A673 (cell line): ENCODE measurements around the gene GPN2. TPM values are rescaled to one million over a fixed set of nuclear protein-coding genes. Genes with fewer than 3 reads are reported as not detected.
A peak's percentile ranks its signal among the peaks of the same experiment; 100 is the strongest.

Experiments used
- BruUV-seq: library from RNA; stranded (reverse); fragments of 400-500 nt; replicated peaks from 2 replicates; lab custom pipeline; 2021; lab: Mats Ljungman, UMichigan
- CTCF ChIA-PET: fragments of 300-600 bp; sonication (Branson Sonifier 250); formaldehyde crosslinking; loops from one replicate; lab custom pipeline; 2022; ENCODE audit warnings: antibody characterized with exemption; lab: Charles Lee
- POLR2A ChIA-PET: fragments of 300-600 bp; sonication (Branson Sonifier 250); formaldehyde crosslinking; loops from one replicate; lab custom pipeline; 2022; ENCODE audit warnings: antibody characterized with exemption; ENCODE audit not compliant: low non-redundant PET; lab: Charles Lee
- DNase-seq: peaks from one replicate; pipeline ENCODE4 v3.0.0-alpha.2; 2015; ENCODE audit warnings: low spot score
- H3K27ac ChIP-seq: fragments of 200-600 bp; sonication (generic); 2 replicates; pipeline ENCODE4 v1.5.1; 2016; ENCODE audit warnings: mixed run types, low read depth, mild to moderate bottlenecking, mixed read lengths, antibody characterized with exemption, low read length; ENCODE audit not compliant: poor library complexity, severe bottlenecking
- H3K27me3 ChIP-seq: fragments of 200-600 bp; sonication (generic); replicated peaks from 2 replicates; pipeline ENCODE4 v1.6.1; 2017; ENCODE audit warnings: mixed run types, low read depth, mild to moderate bottlenecking, mixed read lengths, antibody characterized with exemption, low read length; ENCODE audit not compliant: insufficient read depth, poor library complexity
- H3K36me3 ChIP-seq: fragments of 200-600 bp; sonication (generic); 2 replicates; pipeline ENCODE4 v1.6.1; 2016; ENCODE audit warnings: mixed run types, mild to moderate bottlenecking, mixed read lengths, antibody characterized with exemption, low read length; ENCODE audit not compliant: insufficient read depth, poor library complexity, severe bottlenecking
- H3K4me1 ChIP-seq: fragments of 200-600 bp; sonication (generic); 2 replicates; pipeline ENCODE4 v1.6.1; 2017; ENCODE audit warnings: mixed run types, mild to moderate bottlenecking, mixed read lengths, antibody characterized with exemption, low read length; ENCODE audit not compliant: insufficient read depth, poor library complexity, severe bottlenecking
- H3K4me3 ChIP-seq: fragments of 200-600 bp; sonication (generic); 2 replicates; pipeline ENCODE4 v1.5.1; 2016; ENCODE audit warnings: low read depth, mixed run types, mild to moderate bottlenecking, mixed read lengths, low read length; ENCODE audit not compliant: poor library complexity, severe bottlenecking
- H3K9me3 ChIP-seq: fragments of 200-600 bp; sonication (generic); 2 replicates; pipeline ENCODE4 v1.6.1; 2016; ENCODE audit warnings: mixed run types, low read depth, mild to moderate bottlenecking, mixed read lengths, antibody characterized with exemption, low read length; ENCODE audit not compliant: poor library complexity, severe bottlenecking
- EZH2 ChIP-seq: fragments of 200-600 bp; sonication (generic); IDR thresholded peaks from 2 replicates; pipeline ENCODE4 v1.6.1; 2017; ENCODE audit warnings: borderline replicate concordance, low read depth, mild to moderate bottlenecking, mixed read lengths, antibody characterized with exemption, low read length; ENCODE audit not compliant: poor library complexity, severe bottlenecking
- intact Hi-C: fragments of 100-400 bp; cut with micrococcal nuclease; formaldehyde crosslinking; loops from one replicate; pipeline ENCODE4 v1.10.0; 2022; ENCODE audit not compliant: unreplicated experiment
- total RNA-seq: library from RNA; stranded (reverse); gene quantifications from 2 replicates; pipeline ENCODE4 v1.2.3, GENCODE V29; 2021
- TF ChIP-seq, protein P1 (sequence below): fragments of 300-800, 200-600 bp; sonication (generic); conservative IDR thresholded peaks from 2 replicates; pipeline ENCODE4 v1.5.1; 2017; ENCODE audit warnings: low read depth, mild to moderate bottlenecking, antibody characterized with exemption, low read length, moderate library complexity, mixed read lengths

Gene GPN2
- total RNA-seq, 1 experiment from 2014 or later: 41.4 TPM

DNA sequence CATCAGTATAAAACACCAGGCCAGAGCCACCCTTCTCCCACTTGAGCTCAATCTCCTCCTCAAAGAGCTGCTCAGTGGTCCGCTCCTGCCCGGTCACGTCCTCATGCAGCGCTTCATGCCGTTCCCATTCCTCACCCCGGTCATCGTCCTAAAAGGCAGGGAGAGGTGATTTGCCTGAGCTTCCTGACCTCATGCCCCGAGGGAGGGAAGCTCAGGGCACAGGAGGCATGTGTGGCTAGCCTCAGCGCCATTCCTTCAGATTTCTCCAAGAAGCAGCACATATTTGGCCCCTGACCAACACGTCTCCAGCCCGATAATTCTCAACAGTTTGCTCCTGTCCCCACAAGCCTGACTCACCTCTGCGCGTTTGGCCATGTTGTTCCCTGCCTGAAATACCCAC, 4.2 kb upstream of the GPN2 start:
- peaks cover 6% of the 10 kb centered on the region for H3K4me1 ChIP-seq
- ChIA-PET CTCF (no interaction called here), POLR2A (no interaction called here)
- H3K36me3 ChIP-seq: peaks cover 21% of the 10 kb centered on the region
- no peaks in the 10 kb centered on the region for H3K9me3 ChIP-seq
- no peak overlapping the region for H3K27ac ChIP-seq
- no peak for TF ChIP-seq EZH2
- TF ChIP-seq, protein P1, sequence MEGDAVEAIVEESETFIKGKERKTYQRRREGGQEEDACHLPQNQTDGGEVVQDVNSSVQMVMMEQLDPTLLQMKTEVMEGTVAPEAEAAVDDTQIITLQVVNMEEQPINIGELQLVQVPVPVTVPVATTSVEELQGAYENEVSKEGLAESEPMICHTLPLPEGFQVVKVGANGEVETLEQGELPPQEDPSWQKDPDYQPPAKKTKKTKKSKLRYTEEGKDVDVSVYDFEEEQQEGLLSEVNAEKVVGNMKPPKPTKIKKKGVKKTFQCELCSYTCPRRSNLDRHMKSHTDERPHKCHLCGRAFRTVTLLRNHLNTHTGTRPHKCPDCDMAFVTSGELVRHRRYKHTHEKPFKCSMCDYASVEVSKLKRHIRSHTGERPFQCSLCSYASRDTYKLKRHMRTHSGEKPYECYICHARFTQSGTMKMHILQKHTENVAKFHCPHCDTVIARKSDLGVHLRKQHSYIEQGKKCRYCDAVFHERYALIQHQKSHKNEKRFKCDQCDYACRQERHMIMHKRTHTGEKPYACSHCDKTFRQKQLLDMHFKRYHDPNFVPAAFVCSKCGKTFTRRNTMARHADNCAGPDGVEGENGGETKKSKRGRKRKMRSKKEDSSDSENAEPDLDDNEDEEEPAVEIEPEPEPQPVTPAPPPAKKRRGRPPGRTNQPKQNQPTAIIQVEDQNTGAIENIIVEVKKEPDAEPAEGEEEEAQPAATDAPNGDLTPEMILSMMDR: no peak
- intact Hi-C loops: no loop called here
- H3K4me3 ChIP-seq: no peak overlapping the region
- DNase-seq: no peak
- H3K27me3 ChIP-seq: no peaks in the 10 kb centered on the region
- no TSS peak for BruUV-seq

DNA sequence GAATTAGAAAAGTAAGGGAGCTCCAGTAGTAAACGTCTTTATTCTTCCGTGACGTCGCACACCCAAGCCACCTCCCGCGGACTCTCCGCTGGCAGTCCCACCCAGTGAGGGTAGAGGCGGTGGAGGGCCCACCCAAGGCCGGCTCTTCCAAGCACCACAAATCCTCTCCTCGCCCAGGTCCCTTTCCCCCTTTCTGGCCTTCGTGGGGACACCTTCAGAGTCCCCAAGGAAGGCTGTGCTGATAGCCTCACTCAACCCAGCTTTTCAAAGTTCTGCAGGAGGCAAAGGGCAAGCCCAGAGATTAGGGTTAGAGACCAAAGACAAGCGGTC, 349 bp upstream of the GPN2 start:
- POLR2A ChIA-PET: interaction anchor here (0.6 to 1.4 kb wide), 3 partner anchors 10 to 90 kb away, joined by 8 to 18 read pairs (median 16); partner anchors contain the start of gene GPATCH3
- intact Hi-C loops: no loop called here
- peaks cover 41% of the 10 kb centered on the region for H3K36me3 ChIP-seq
- no peaks in the 10 kb centered on the region for H3K9me3 ChIP-seq
- peak overlapping the region; percentile 84 for H3K27ac ChIP-seq
- H3K4me3 ChIP-seq: peak overlapping the region; percentile 70
- peaks cover 9% of the 10 kb centered on the region for H3K4me1 ChIP-seq
- BruUV-seq: no TSS peak
- TF ChIP-seq, protein P1: no peak
- TF ChIP-seq EZH2: no peak
- DNase-seq: no peak
- H3K27me3 ChIP-seq: no peaks in the 10 kb centered on the region
- CTCF ChIA-PET: no interaction called here

- H3K27ac ChIP-seq: no peak overlapping the region
- H3K27me3 ChIP-seq: no peaks in the 10 kb centered on the region
- intact Hi-C loops: no loop called here
- H3K9me3 ChIP-seq: no peaks in the 10 kb centered on the region
- ChIA-PET CTCF (no interaction called here), POLR2A (no interaction called here)
- peaks cover 57% of the 10 kb centered on the region for H3K36me3 ChIP-seq
- H3K4me1 ChIP-seq: peaks cover 9% of the 10 kb centered on the region
- BruUV-seq: no TSS peak
- H3K4me3 ChIP-seq: no peak overlapping the region
- TF ChIP-seq, protein P1: no peak
- no peak for TF ChIP-seq EZH2
- DNase-seq: no peak
Observed at GRCh38 chr1:26888231-26888630, 1.9 kb downstream of the GPN2 start.
